Stimulated activated CD4-positive, alpha-beta T cell treated with anti-CD3 and anti-CD28 coated beads, Interleukin-2, amount 100 ng/mL, for 4 hours (primary cell): ENCODE measurements around the gene ZNF205.

Experiments used
- DNase-seq: peaks from one replicate; pipeline ENCODE4 v3.0.0-alpha.2; 2020; ENCODE audit warnings: low read depth

Gene ZNF205

GRCh38 chr16:3084969-3085670 is 27.3 kb upstream of the ZNF205 start:
- DNase-seq = no peak

GRCh38 chr16:3085868-3086595 is 26.4 kb upstream of the ZNF205 start:
- DNase-seq = no peak

- DNase-seq = no peak
These were observed 25.7 kb upstream of the ZNF205 start for GRCh38 chr16:3086596-3087242.

- no peak for DNase-seq
These were observed 24.8 kb upstream of the ZNF205 start for GRCh38 chr16:3087243-3088235.

- no peak for DNase-seq
These were observed 23.9 kb upstream of the ZNF205 start for GRCh38 chr16:3088450-3088849.

- DNase-seq = no peak
These were observed 23.3 kb upstream of the ZNF205 start for GRCh38 chr16:3088925-3089716.

- no peak for DNase-seq
These were observed 22.4 kb upstream of the ZNF205 start for GRCh38 chr16:3089717-3090592.

GRCh38 chr16:3091551-3091950 is 20.8 kb upstream of the ZNF205 start:
- DNase-seq = no peak

GRCh38 chr16:3092501-3092941 is 19.9 kb upstream of the ZNF205 start:
- no peak for DNase-seq

GRCh38 chr16:3094289-3095027 is 17.9 kb upstream of the ZNF205 start:
- peak; percentile 33 for DNase-seq

- DNase-seq = peak; percentile 41
These were observed 16.5 kb upstream of the ZNF205 start for GRCh38 chr16:3095869-3096268.

- DNase-seq = no peak
These were observed 16.0 kb upstream of the ZNF205 start for GRCh38 chr16:3096362-3096761.

GRCh38 chr16:3097266-3097665 is 15.1 kb upstream of the ZNF205 start:
- DNase-seq = no peak

- DNase-seq = no peak
These were observed 13.7 kb upstream of the ZNF205 start, which contains the start of gene ZSCAN10 for GRCh38 chr16:3098459-3099394. ZSCAN10 (minus strand) TSS chr16:3099294; CDS start chr16:3092937, 6,357 bp downstream.

- DNase-seq = no peak
These were observed 13.0 kb upstream of the ZNF205 start for GRCh38 chr16:3099395-3099731.

GRCh38 chr16:3099732-3100499 is 12.5 kb upstream of the ZNF205 start:
- peak; percentile 91 for DNase-seq
